Sigmoid colon (tissue), 7 donors: Measurements from ENCODE around the gene PPM1G. TPM values are rescaled to one million over a fixed set of nuclear protein-coding genes. Genes with fewer than 3 reads are reported as not detected.

ENCODE experiments used
- DNase-seq: peaks from one replicate; pipeline ENCODE4 v3.0.0-alpha.2; 2019
- H3K27ac ChIP-seq, 4 donors: fragments of 200-600 bp; sonication (generic); one replicate each; pipeline ENCODE4 v1.5.1; 2016 to 2019; ENCODE audit warnings: mild to moderate bottlenecking in 1 of 4
- H3K27me3 ChIP-seq, 3 donors: fragments of 200-600 bp; sonication (generic); one replicate each; pipeline ENCODE4 v1.5.1; 2019; ENCODE audit warnings: mild to moderate bottlenecking in 1 of 3
- H3K36me3 ChIP-seq, 4 donors: fragments of 200-600 bp; sonication (generic); one replicate each; pipeline ENCODE4 v1.5.1; 2016 to 2019
- H3K4me1 ChIP-seq, 4 donors: fragments of 200-600 bp; sonication (generic); one replicate each; pipeline ENCODE4 v1.5.1; 2017 to 2019
- H3K4me3 ChIP-seq, 4 donors: fragments of 200-600 bp; sonication (generic); one replicate each; pipeline ENCODE4 v1.5.1; 2017 to 2019; ENCODE audit warnings: mild to moderate bottlenecking in 2 of 4, moderate library complexity in 1 of 4
- H3K9me3 ChIP-seq, 4 donors: fragments of 200-600 bp in 3 of 4; sonication (generic) in 3 of 4; one replicate each; pipeline versions ENCODE4 v1.5.1 to v1.6.1; 2013 to 2019
- EP300 ChIP-seq, 4 donors: sonication (generic); formaldehyde crosslinking; IDR thresholded peaks; one replicate each; pipeline ENCODE4 v1.6.1; 2017; ENCODE audit warnings: antibody characterized with exemption in 4 of 4
- POLR2A ChIP-seq, 2 donors: fragments of 450-650 bp; IDR thresholded peaks; one replicate each; pipeline ENCODE4 v1.6.1; 2016; ENCODE audit warnings: antibody characterized with exemption in 2 of 2, mild to moderate bottlenecking in 2 of 2, moderate library complexity in 2 of 2
- POLR2AphosphoS5 ChIP-seq, 4 donors: sonication (generic); formaldehyde crosslinking; IDR thresholded peaks; one replicate each; pipeline ENCODE4 v1.6.1; 2017; ENCODE audit warnings: antibody characterized with exemption in 4 of 4
- WGBS, 2 donors: extraction: QIAGEN DNeasy Blood & Tissue Kit; methylation state at CpG; one replicate each; pipeline ENCODE4 v1.1.7; 2013; 5-methylcytosine and 5-hydroxymethylcytosine counted together
- intact Hi-C: fragments of 100-400 bp; cut with DNase I; formaldehyde crosslinking; loops from one replicate; pipeline ENCODE4 v1.15.1; 2023
- polyA plus RNA-seq, 3 donors: library from polyadenylated mRNA; stranded (reverse); fragments of 200-250 nt; gene quantifications; one replicate each; pipeline ENCODE4 v1.2.3, GENCODE V29; 2013
- total RNA-seq, 4 donors: library from RNA; depleted of rRNA; stranded (reverse); fragments of >200 nt; gene quantifications; one replicate each; pipeline ENCODE4 v1.1.0, GENCODE V29; 2016
- TF ChIP-seq, protein P1 (sequence below), 4 experiments: fragments of 450-650 bp in 3 of 4; fragments of 200-600 bp in 1 of 4; IDR thresholded peaks; one replicate each; pipeline ENCODE4 v1.5.1; 2016 to 2019; ENCODE audit warnings: antibody characterized with exemption in 4 of 4, mild to moderate bottlenecking in 3 of 4, moderate library complexity in 2 of 4
- donor health status: healthy with polysubstance abuse.
- donor health status: Bipolar disorder and iron deficiency.
- donor health status: healthy.

PPM1G gene
- total and polyA plus RNA-seq, 7 donors, result 40.8 to 93.4 (median 45.3) TPM

DNA sequence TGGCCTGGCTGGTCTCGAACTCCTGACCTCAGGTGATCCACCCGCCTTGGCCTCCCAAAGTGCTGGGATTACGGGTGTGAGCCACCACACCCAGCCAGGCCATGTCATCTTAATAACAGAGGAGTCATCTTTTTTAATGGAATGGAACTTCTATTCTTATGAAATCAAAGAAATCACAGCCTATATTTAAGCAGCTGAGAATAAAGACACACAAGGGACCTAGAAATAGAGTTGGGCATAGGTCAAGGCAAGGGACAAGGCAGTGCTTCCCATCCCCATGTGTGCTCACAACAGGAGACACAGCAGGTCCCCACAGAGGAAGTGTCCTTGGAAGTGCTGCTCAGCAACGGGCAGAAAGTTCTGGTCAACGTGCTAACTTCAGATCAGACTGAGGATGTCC, 35.8 kb downstream of the PPM1G start:
- TF ChIP-seq EP300 (IDR thresholded peaks at IDR 0.05), result no peak
- TF ChIP-seq, protein P1, sequence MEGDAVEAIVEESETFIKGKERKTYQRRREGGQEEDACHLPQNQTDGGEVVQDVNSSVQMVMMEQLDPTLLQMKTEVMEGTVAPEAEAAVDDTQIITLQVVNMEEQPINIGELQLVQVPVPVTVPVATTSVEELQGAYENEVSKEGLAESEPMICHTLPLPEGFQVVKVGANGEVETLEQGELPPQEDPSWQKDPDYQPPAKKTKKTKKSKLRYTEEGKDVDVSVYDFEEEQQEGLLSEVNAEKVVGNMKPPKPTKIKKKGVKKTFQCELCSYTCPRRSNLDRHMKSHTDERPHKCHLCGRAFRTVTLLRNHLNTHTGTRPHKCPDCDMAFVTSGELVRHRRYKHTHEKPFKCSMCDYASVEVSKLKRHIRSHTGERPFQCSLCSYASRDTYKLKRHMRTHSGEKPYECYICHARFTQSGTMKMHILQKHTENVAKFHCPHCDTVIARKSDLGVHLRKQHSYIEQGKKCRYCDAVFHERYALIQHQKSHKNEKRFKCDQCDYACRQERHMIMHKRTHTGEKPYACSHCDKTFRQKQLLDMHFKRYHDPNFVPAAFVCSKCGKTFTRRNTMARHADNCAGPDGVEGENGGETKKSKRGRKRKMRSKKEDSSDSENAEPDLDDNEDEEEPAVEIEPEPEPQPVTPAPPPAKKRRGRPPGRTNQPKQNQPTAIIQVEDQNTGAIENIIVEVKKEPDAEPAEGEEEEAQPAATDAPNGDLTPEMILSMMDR (IDR thresholded peaks at IDR 0.05), result no peak
- TF ChIP-seq POLR2AphosphoS5 (IDR thresholded peaks at IDR 0.05), result no peak
- no peak for TF ChIP-seq POLR2A (IDR thresholded peaks at IDR 0.05)
- WGBS, 2 donors, result 86 to 90% methylated on average over 5 of the region's 5 CpGs

DNA sequence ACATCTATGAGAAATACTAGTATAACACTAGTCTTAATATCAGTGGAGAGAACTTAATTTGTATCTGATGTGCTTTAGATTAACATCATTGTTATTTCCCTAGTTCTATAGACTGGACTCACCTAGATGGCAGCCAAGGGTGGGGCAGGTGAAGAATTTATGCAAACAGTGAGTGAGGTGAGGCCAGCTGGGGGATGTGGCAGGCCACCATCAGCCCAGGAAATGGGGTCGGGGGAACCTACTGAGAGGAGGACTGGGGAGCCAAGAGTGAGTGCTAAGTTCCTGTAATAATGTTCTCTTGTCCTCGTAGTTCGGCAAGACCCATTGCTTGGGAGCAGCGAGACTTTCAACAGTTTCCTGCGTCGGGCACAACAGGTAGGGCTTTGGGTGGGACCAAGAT, 36.5 kb downstream of the PPM1G start:
- Histone ChIP-seq H3K4me1 (peaks cover 0 to 39% (median 33%) of the 10 kb centered on the region in 4 donors), H3K27me3 (no peaks in the 10 kb centered on the region), H3K27ac (no peak overlapping the region), H3K9me3 (no peaks in the 10 kb centered on the region), H3K4me3 (no peak overlapping the region), H3K36me3 (peaks cover 42 to 67% (median 55%) of the 10 kb centered on the region in 4 donors)
- WGBS, 2 donors, result 91 to 92% methylated on average over 6 of the region's 6 CpGs
- TF ChIP-seq POLR2AphosphoS5 (IDR thresholded peaks at IDR 0.05) (no peak), POLR2A (IDR thresholded peaks at IDR 0.05) (no peak), EP300 (IDR thresholded peaks at IDR 0.05) (no peak)
- TF ChIP-seq, protein P1 (IDR thresholded peaks at IDR 0.05), result no peak
- DNase-seq, result no peak
- intact Hi-C loops, result no loop called here

More for the DNA sequence above, 35.8 kb downstream of the PPM1G start:
- Histone ChIP-seq H3K9me3 (no peaks in the 10 kb centered on the region), H3K4me3 (no peak overlapping the region), H3K4me1 (peaks cover 0 to 36% (median 29%) of the 10 kb centered on the region in 4 donors), H3K27me3 (no peaks in the 10 kb centered on the region), H3K27ac (no peak overlapping the region), H3K36me3 (peaks cover 40 to 67% (median 56%) of the 10 kb centered on the region in 4 donors)
- DNase-seq, result no peak
- intact Hi-C loops, result no loop called here

DNA sequence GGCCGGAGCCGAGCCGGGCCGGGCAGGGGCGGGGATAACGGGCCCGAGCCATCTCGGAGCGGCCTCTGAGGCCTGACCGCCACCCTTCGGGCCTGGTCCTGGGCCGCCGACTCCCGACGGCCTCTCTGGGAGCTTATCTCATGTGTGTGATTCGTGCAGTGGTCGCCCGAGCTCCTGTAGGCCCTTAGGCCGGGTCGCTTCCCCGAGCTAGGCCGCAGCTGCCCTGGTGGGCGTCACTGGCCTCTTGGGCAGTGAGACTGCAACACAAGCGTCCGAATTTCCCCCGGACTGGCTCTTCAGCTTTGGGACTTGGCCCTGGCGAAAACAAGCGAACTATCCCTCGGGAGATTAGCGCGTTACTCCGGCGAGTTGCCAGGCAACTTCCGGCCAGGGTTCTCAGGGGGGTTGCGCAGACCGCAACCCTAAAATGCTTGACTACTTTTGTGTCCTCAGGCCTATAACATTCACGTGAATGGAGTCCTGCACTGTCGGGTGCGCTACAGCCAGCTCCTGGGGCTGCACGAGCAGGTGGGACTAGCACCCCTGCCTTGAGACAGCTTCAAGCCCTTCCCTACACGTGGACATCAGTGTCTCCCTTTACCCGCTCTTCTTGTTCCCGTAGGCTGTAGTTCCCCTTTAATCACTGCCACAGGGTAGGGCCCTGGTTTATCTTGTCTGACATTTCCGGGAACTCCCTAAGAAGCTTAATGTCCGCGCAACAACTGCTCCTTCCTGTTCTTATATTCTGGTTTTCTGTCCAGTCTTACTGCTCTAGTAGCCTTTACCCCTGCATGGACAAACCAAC, 38.4 kb downstream of the PPM1G start:
- intact Hi-C loops, result loop anchor here (1.0 to 2.0 kb wide), 4 partner anchors 9 to 58 kb away; partner anchors contain the start of genes MPV17, NRBP1 and ZNF513
- no peaks in the 10 kb centered on the region for H3K27me3 ChIP-seq
- H3K4me3 ChIP-seq, result peak overlapping the region; percentile 71 to 98 (median 92)
- DNase-seq, result peak; percentile 77
- no peak for TF ChIP-seq EP300 (IDR thresholded peaks at IDR 0.05)
- TF ChIP-seq, protein P1 (IDR thresholded peaks at IDR 0.05), result no peak
- no peak for TF ChIP-seq POLR2AphosphoS5 (IDR thresholded peaks at IDR 0.05)
- no peak for TF ChIP-seq POLR2A (IDR thresholded peaks at IDR 0.05)
- 0% methylated on average over 46 of the region's 46 CpGs for WGBS, 2 donors
- peaks cover 42 to 67% (median 55%) of the 10 kb centered on the region in 4 donors for H3K36me3 ChIP-seq
- no peaks in the 10 kb centered on the region for H3K9me3 ChIP-seq
- peak overlapping the region; percentile 87 to 99 (median 92) for H3K27ac ChIP-seq
- H3K4me1 ChIP-seq, result peaks cover 0 to 39% (median 33%) of the 10 kb centered on the region in 4 donors

DNA sequence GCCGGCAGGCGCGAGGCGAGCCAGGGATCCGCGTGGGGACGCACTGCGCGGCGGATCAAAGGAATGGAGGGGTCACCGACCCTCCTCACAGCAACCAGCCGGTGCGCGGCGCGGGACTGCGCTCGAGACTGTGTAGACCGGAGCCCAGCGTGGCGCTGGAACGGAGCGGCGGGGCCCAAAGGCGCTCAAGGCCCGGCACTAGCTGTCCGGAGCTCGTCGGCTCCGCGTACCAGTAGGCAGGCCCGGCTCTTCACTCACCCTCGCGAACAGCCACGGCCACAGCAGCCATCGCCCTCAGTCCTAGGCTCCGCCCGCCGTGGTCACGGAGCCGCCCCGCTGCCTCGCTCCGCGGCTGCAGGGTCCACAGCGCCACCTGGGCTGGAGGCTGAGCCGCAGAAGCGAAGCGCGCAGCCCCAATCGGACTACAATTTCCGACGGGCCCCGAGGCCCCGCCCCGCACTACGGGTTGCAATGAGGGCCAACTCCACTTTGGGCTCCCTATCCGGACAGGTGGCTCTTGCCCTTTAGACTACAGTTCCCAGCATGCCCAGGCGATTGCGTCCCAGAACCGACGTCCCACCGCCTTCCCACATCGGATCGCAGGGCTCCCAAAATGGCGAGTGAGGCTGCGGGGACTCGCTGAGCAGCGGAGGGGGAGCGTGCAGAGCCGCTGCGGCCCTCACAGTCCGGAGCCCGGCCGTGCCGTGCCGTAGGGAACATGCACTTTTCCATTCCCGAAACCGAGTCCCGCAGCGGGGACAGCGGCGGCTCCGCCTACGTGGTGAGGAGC, 39.2 kb downstream of the PPM1G start, which contains the start of the genes EIF2B4 and SNX17:
Gene EIF2B4 (minus strand): TSS at position 313 of the 790 bp plus-strand sequence. CDS start 24 bp downstream, at position 289.
Gene SNX17 (plus strand): TSS at position 591 of the 790 bp plus-strand sequence. CDS start 128 bp downstream, at position 719.
- WGBS, 2 donors, result 0% methylated on average over 85 of the region's 85 CpGs
- peaks cover 42 to 67% (median 53%) of the 10 kb centered on the region in 4 donors for H3K36me3 ChIP-seq
- TF ChIP-seq EP300 (IDR thresholded peaks at IDR 0.05), result peak in 2 of 4 donors; percentile 37 to 52
- TF ChIP-seq, protein P1 (IDR thresholded peaks at IDR 0.05), result peak; percentile 23 to 46 (median 35)
- TF ChIP-seq POLR2AphosphoS5 (IDR thresholded peaks at IDR 0.05), result peak; percentile 79 to 93 (median 88)
- TF ChIP-seq POLR2A (IDR thresholded peaks at IDR 0.05), result peak; percentile 25 to 45

More for the DNA sequence above, 39.2 kb downstream of the PPM1G start, which contains the start of the genes EIF2B4 and SNX17:
- Histone ChIP-seq H3K4me1 (peaks cover 0 to 39% (median 33%) of the 10 kb centered on the region in 4 donors), H3K4me3 (peak within 1 kb of the TSS; percentile 71 to 98 (median 92)), H3K27ac (peak within 1 kb of the TSS; percentile 92 to 99 (median 95)), H3K9me3 (no peaks in the 10 kb centered on the region), H3K27me3 (no peaks in the 10 kb centered on the region)
- intact Hi-C loops, result loop anchor here (1.0 to 2.0 kb wide), 4 partner anchors 10 to 59 kb away; partner anchors contain the start of genes MPV17, NRBP1 and ZNF513
- peak; percentile 100 for DNase-seq
